Keratinocyte (primary cell): ENCODE data around the gene CCDC63. TPM values are rescaled to one million over a fixed set of nuclear protein-coding genes. Genes with fewer than 3 reads are reported as not detected.

Experiments
- DNase-seq: peaks from one replicate; pipeline ENCODE4 v3.0.0-alpha.2; 2011; ENCODE audit warnings: low read depth, missing footprints, low spot score
- FAIRE-seq: peaks from 2 replicates; lab custom pipeline; 2011; peaks lifted over from hg19 to GRCh38; lab: Jason Lieb, UNC
- H2AFZ ChIP-seq: 2 replicates; pipeline ENCODE4 v1.6.0; 2012; ENCODE audit warnings: low read length, control low read depth, inconsistent platforms; ENCODE audit not compliant: control insufficient read depth
- H3K27ac ChIP-seq: 2 replicates; pipeline ENCODE4 v1.5.1; 2011; ENCODE audit warnings: low read length; ENCODE audit not compliant: control insufficient read depth, insufficient read depth
- H3K27me3 ChIP-seq: 3 replicates; pipeline ENCODE4 v1.6.0; 2011; ENCODE audit warnings: low read length; ENCODE audit not compliant: control insufficient read depth, insufficient read depth; ENCODE audit errors: extremely low read depth
- H3K36me3 ChIP-seq, 2 experiments: 2 replicates in 1 of 2; 3 replicates in 1 of 2; pipeline ENCODE4 v1.5.1; 2011; ENCODE audit warnings: low read length in 2 of 2, mild to moderate bottlenecking in 1 of 2; ENCODE audit not compliant: control insufficient read depth in 2 of 2, insufficient read depth in 2 of 2; ENCODE audit errors: extremely low read depth in 1 of 2
- H3K4me1 ChIP-seq: 3 replicates; pipeline ENCODE4 v1.5.1; 2011; ENCODE audit warnings: low read length; ENCODE audit not compliant: control insufficient read depth, insufficient read depth; ENCODE audit errors: extremely low read depth
- H3K4me2 ChIP-seq: 3 replicates; pipeline ENCODE4 v1.6.0; 2011; ENCODE audit warnings: low read depth, low read length; ENCODE audit not compliant: control insufficient read depth, insufficient read depth; ENCODE audit errors: extremely low read depth
- H3K4me3 ChIP-seq, 3 experiments: fragments of 200-600 bp in 1 of 3; sonication (generic) in 1 of 3; 2 replicates in 2 of 3; 3 replicates in 1 of 3; pipeline ENCODE4 v1.5.1; 2011 to 2016; ENCODE audit warnings: low read length in 3 of 3, mild to moderate bottlenecking in 3 of 3, control low read depth in 2 of 3, inconsistent platforms in 1 of 3, low read depth in 1 of 3, mixed read lengths in 1 of 3, mixed run types in 1 of 3, moderate library complexity in 1 of 3; ENCODE audit not compliant: control insufficient read depth in 2 of 3, insufficient read depth in 2 of 3; ENCODE audit errors: extremely low read depth in 1 of 3
- H3K79me2 ChIP-seq: 2 replicates; pipeline ENCODE4 v1.6.0; 2012; ENCODE audit warnings: low read length; ENCODE audit not compliant: control insufficient read depth, insufficient read depth
- H3K9ac ChIP-seq: 3 replicates; pipeline ENCODE4 v1.6.0; 2011; ENCODE audit warnings: low read length; ENCODE audit not compliant: control insufficient read depth, insufficient read depth; ENCODE audit errors: extremely low read depth
- H3K9me1 ChIP-seq: 3 replicates; pipeline ENCODE4 v1.6.0; 2011; ENCODE audit warnings: low read length; ENCODE audit not compliant: control insufficient read depth, insufficient read depth; ENCODE audit errors: extremely low read depth
- H3K9me3 ChIP-seq: 2 replicates; pipeline ENCODE4 v1.5.1; 2012; ENCODE audit warnings: low read depth, low read length; ENCODE audit not compliant: control insufficient read depth
- H4K20me1 ChIP-seq: 3 replicates; pipeline ENCODE4 v1.6.0; 2011; ENCODE audit warnings: low read length; ENCODE audit not compliant: control insufficient read depth, insufficient read depth; ENCODE audit errors: extremely low read depth
- CTCF ChIP-seq, 3 experiments: IDR thresholded peaks in 1 of 3; conservative IDR thresholded peaks in 1 of 3; optimal IDR thresholded peaks in 1 of 3; 2 replicates in 2 of 3; 3 replicates in 1 of 3; pipeline versions ENCODE3 to v1.5.1; 2011; ENCODE audit warnings: low read length in 3 of 3, mild to moderate bottlenecking in 3 of 3, moderate library complexity in 2 of 3, control low read depth in 1 of 3, inconsistent platforms in 1 of 3; ENCODE audit not compliant: insufficient read depth in 2 of 3; ENCODE audit errors: extremely low read depth in 1 of 3
- EZH2 ChIP-seq: IDR thresholded peaks from one replicate; pipeline ENCODE4 v1.6.1; 2012; ENCODE audit warnings: inconsistent platforms, mild to moderate bottlenecking, low read length, moderate library complexity
- dilution Hi-C: fragments of 300-500 bp; cut with MboI; formaldehyde crosslinking; loops from one replicate; pipeline ENCODE4 v1.7.0; 2020; ENCODE audit warnings: low sequenced_read_pairs; ENCODE audit not compliant: extremely low pct_ligation_motif_present
- polyA plus RNA-seq, 5 experiments: library from polyadenylated mRNA; depleted of rRNA in 3 of 5; stranded (reverse) in 3 of 5; stranded (forward) in 1 of 5; unstranded in 1 of 5; fragments of >200 nt; gene quantifications; 1 replicate in 1 of 5; 2 replicates in 3 of 5; 3 replicates in 1 of 5; pipeline versions ENCODE4 v1.2.1 to v1.2.3, GENCODE V29; 2011 to 2012; ENCODE audit warnings: missing spikeins in 2 of 5, low read depth in 1 of 5, low replicate concordance in 1 of 5

The CCDC63 gene
- polyA plus RNA-seq, 1 donor (not counting 4 experiments of a cell fraction or from before 2014, with no cell fraction given): not detected

- Histone ChIP-seq H3K9me1 (no peaks in the 10 kb centered on the region), H3K4me2 (no peak overlapping the region), H2AFZ (no peak overlapping the region), H3K27ac (no peak overlapping the region), H3K27me3 (no peaks in the 10 kb centered on the region), H3K79me2 (no peaks in the 10 kb centered on the region), H3K36me3 (no peaks in the 10 kb centered on the region), H3K4me1 (no peaks in the 10 kb centered on the region), H3K9ac (no peak overlapping the region), H4K20me1 (no peaks in the 10 kb centered on the region), H3K4me3 (no peak overlapping the region), H3K9me3 (no peaks in the 10 kb centered on the region)
- TF ChIP-seq CTCF (optimal IDR thresholded peaks at IDR 0.05 in 1 of 3, IDR thresholded peaks at IDR 0.05 in 1 of 3, conservative IDR thresholded peaks at IDR 0.05 in 1 of 3; ENCODE audit: extremely low read depth in 1 of 3, insufficient read depth in 2 of 3, low read length in 3 of 3) (no peak), EZH2 (no peak)
- FAIRE-seq: no peak
- no peak for DNase-seq
- dilution Hi-C loops: no loop called here
Observed at GRCh38 chr12:110865521-110865920, 18.7 kb downstream of the CCDC63 start.

GRCh38 chr12:110869026-110869425 is 22.2 kb downstream of the CCDC63 start:
- dilution Hi-C loops: no loop called here
- FAIRE-seq: no peak
- H3K9me1 ChIP-seq: no peaks in the 10 kb centered on the region

More at GRCh38 chr12:110869026-110869425, 22.2 kb downstream of the CCDC63 start:
- Histone ChIP-seq H3K9ac (no peak overlapping the region), H3K27ac (no peak overlapping the region), H3K9me3 (no peaks in the 10 kb centered on the region), H3K36me3 (no peaks in the 10 kb centered on the region), H3K27me3 (no peaks in the 10 kb centered on the region), H4K20me1 (no peaks in the 10 kb centered on the region), H2AFZ (no peak overlapping the region), H3K4me1 (no peaks in the 10 kb centered on the region), H3K4me3 (no peak overlapping the region), H3K4me2 (no peak overlapping the region), H3K79me2 (no peaks in the 10 kb centered on the region)
- TF ChIP-seq EZH2 (no peak), CTCF (optimal IDR thresholded peaks at IDR 0.05 in 1 of 3, IDR thresholded peaks at IDR 0.05 in 1 of 3, conservative IDR thresholded peaks at IDR 0.05 in 1 of 3; ENCODE audit: extremely low read depth in 1 of 3, insufficient read depth in 2 of 3, low read length in 3 of 3) (no peak)
- DNase-seq: no peak
